NK-92 (cell line): ENCODE measurements around the gene SLC5A1.
"Not testable (repeated sequence)": the region's sequence is repeated elsewhere in the genome, so short reads cannot be mapped to it uniquely, and the experiment has no call there.

ENCODE experiments used
- DNase-seq: peaks from one replicate; lab custom pipeline; 2025; ENCODE audit not compliant: unreplicated experiment; lab: John Stamatoyannopoulos, UW

The SLC5A1 gene

GRCh38 chr22:32083814-32084213, 40.8 kb downstream of the SLC5A1 start:
- DNase-seq: no peak

GRCh38 chr22:32088084-32088483, 45.0 kb downstream of the SLC5A1 start:
- DNase-seq: no peak

GRCh38 chr22:32097018-32097417, 54.0 kb downstream of the SLC5A1 start:
- no peak for DNase-seq

- no peak for DNase-seq
Measured at GRCh38 chr22:32097881-32098499, 54.9 kb downstream of the SLC5A1 start.

- DNase-seq: no peak
Measured at GRCh38 chr22:32100711-32101110, 57.6 kb downstream of the SLC5A1 start.

- no peak for DNase-seq
Measured at GRCh38 chr22:32103658-32104315, 60.7 kb downstream of the SLC5A1 start.

GRCh38 chr22:32106930-32107329, 63.9 kb downstream of the SLC5A1 start:
- no peak for DNase-seq

- DNase-seq: no peak
Measured at GRCh38 chr22:32112380-32112779, 69.3 kb downstream of the SLC5A1 start.

- DNase-seq: no peak
Measured at GRCh38 chr22:32119568-32120235, 76.6 kb downstream of the SLC5A1 start.

- no peak for DNase-seq
Measured at GRCh38 chr22:32120603-32121002, 77.5 kb downstream of the SLC5A1 start.

- no peak for DNase-seq
Measured at GRCh38 chr22:32122899-32123298, 79.8 kb downstream of the SLC5A1 start.

GRCh38 chr22:32123657-32124056, 80.6 kb downstream of the SLC5A1 start:
- DNase-seq: no peak

GRCh38 chr22:32127904-32128303, 84.8 kb downstream of the SLC5A1 start:
- DNase-seq: no peak

- no peak for DNase-seq
Measured at GRCh38 chr22:32130464-32130863, 87.4 kb downstream of the SLC5A1 start.

- DNase-seq: no peak
Measured at GRCh38 chr22:32132126-32132525, 89.1 kb downstream of the SLC5A1 start.

GRCh38 chr22:32132783-32133182, 89.7 kb downstream of the SLC5A1 start:
- DNase-seq: no peak

GRCh38 chr22:32134796-32135195, 91.7 kb downstream of the SLC5A1 start:
- not testable (repeated sequence) for DNase-seq

GRCh38 chr22:32135958-32136357, 92.9 kb downstream of the SLC5A1 start:
- not testable (repeated sequence) for DNase-seq

GRCh38 chr22:32136881-32137280, 93.8 kb downstream of the SLC5A1 start:
- DNase-seq: not testable (repeated sequence)

GRCh38 chr22:32137731-32138324, 94.8 kb downstream of the SLC5A1 start:
- not testable (repeated sequence) for DNase-seq

- not testable (repeated sequence) for DNase-seq
Measured at GRCh38 chr22:32138576-32138975, 95.5 kb downstream of the SLC5A1 start.

- DNase-seq: not testable (repeated sequence)
Measured at GRCh38 chr22:32140688-32141087, 97.6 kb downstream of the SLC5A1 start.
